Stimulated activated CD8-positive, alpha-beta memory T cell treated with anti-CD3 and anti-CD28 coated beads, Interleukin-4, amount 100 ng/mL, for 1 hour (primary cell): ENCODE measurements around the gene SPI1.
A peak's percentile ranks its signal among the peaks of the same experiment; 100 is the strongest.

Source experiments
- DNase-seq, 2 donors: peaks; one replicate each; pipeline ENCODE4 v3.0.0-alpha.2; 2020; ENCODE audit warnings: low read depth in 2 of 2, low spot score in 1 of 2

Gene SPI1

DNA sequence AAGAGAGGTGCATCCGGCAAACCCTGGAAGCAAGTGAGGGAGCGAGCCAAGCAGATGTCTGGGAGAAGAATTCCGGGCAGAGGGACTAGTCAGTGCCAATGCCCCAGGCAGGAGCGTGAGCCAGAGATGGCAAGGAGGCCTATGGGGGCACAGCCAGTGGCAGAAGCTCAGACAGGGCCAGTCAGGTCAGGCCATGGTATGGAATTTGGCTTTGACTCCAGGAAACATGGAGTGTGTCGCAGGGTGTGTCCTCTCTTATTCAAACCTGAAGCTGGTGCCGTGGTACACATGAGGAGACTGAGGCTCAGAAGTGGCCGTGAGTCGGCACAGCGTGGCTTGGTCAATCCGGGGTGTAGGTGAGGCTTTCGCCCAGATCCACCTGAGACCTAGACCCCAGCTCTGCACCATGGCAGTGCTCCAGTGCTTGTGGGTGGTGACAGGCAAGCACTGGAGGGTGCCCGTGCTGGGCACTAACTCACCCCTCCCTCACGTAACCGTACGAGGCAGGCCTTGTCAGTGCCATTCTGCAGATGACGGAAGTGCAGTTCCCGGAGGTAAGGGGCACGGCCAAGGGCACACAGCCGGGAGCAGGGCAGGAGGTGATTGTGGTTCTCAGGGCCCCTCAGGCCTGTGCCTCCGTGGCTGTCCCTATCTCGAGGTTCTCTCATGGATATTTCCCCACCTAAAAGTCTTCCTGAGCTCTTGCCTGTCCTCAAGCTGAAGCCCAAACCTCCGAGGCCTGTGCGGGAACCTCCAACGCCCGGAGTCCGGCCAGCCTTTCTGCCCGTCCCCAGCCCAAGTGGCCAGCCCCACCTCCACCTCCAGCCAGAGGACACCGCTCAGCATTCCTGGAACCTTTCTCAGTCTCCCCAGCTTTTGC lies 10.6 kb upstream of the SPI1 start:
- DNase-seq: no peak

DNA sequence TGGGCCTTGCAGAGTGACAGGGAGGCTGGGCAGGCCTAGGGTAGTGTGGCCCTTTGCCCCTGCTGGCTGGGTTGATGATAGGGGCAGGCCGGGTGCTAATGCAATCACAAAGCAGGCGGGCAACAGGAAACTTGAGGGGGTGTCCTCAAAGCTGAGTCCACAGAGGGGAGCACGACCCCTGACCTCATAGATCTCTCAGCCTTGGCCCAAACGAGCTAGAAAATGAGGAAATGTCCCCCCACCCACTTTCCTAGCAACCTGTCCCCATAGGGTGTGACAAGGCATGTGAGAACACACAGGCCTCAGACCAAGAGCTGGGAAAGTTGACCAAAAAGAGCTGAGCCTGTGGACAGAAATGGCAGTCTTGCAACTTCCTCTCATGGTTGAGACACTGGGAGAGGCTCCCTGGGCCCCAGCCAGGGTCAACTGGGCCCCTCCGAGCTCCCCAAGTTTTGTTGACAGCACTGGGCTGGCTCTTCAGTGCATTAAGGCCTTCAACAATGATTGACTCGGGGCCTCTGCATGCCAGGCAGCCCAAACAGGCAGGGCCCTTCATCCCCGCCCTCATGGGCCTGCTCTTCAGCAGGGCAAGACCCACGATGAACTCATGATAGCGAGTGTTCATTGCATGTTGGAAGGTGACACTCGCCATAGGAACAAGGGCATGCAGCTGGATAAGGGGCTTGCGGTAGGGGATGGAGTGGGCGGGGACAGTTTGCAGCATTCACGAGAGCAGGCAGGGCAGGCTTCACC lies 9.8 kb upstream of the SPI1 start:
- DNase-seq: no peak

DNA sequence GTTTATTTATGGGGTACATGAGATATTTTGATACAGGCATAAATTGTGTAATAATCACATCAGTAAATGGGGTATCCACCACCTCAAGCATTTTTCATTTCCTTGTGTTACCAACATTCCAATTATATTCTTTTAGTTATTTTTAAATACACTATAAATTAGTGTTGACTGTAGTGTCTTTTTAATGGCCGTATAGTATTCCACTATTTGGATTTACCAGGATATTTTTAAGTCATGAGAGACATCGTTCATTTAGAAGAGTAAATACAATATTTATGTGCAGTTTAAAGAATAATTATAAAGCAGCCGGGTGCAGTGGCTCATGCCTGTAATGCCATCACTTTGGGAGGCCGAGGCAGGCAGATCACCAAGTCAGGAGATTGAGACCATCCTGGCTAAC lies 6.2 kb upstream of the SPI1 start:
- DNase-seq: no peak

DNA sequence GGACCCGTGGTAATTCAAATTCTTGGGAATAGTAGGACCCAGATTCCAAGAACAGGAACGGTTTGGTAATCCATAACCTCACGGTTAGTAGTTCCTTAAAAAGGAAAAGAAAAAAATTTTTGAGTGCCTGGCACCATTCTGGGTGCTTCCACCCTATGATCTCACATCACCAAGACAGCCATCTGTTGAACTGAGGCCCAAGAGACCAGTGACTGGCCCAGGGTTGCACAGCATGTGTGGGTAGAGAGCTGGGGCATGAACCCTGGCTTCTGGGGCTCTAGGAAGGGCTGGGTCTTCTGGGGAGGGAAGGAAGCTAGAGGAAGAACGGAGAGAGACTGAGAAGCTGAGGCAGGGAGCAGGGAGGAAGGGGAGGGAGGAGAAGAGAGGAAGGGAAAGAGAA lies 4.7 kb upstream of the SPI1 start:
- DNase-seq: no peak

DNA sequence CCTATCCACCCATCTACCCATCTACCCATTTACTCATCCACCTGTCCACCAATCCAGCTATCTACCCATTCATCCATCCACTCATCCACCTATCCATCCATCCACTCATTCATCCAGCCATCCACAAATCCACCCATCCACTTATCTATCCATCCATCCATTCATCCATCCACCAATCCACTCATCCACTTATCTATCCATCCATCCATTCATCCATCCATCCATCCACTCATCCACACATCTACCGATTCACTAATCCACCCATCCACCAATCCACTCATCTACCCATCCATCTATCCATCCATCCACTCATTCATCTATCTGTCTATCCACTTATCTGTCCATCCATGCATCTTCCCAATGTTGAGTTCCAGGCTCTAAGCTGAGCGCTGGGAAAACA lies 1.7 kb upstream of the SPI1 start:
- DNase-seq: no peak

DNA sequence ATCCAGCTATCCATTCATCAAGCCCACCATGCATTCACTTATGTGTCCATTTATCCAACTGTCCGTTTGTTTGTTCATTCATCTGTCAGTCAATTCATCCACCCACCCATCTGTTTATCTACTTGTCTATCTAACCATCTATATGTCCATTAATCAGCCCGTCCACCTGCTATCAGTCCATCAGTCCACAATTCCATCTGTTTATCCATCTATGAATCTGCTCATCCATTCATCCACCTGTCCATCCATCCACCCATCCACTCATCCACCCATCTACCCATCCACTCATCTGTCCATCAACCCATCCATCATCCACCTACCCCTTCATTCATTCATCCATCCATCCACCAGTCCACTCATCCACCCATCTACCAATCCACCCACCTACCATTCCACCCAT lies 970 bp upstream of the SPI1 start:
- no peak for DNase-seq

DNA sequence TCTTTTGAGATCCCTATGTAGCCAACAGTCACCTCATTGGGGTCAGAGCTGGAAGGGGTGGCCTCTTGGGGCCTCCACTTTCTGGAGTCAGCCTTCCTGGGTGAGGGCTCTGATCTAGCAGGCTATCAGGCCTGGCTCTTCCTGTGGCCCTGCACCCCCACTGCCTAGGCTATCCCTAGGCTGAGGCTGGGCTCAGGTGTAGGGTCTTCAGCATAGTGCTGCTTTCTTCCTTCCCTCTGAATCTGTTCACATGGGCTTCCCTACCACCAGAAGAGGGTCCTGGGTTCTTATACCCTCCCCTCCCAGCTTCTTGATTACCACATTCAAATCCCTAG lies 456 bp upstream of the SPI1 start:
- no peak for DNase-seq

DNA sequence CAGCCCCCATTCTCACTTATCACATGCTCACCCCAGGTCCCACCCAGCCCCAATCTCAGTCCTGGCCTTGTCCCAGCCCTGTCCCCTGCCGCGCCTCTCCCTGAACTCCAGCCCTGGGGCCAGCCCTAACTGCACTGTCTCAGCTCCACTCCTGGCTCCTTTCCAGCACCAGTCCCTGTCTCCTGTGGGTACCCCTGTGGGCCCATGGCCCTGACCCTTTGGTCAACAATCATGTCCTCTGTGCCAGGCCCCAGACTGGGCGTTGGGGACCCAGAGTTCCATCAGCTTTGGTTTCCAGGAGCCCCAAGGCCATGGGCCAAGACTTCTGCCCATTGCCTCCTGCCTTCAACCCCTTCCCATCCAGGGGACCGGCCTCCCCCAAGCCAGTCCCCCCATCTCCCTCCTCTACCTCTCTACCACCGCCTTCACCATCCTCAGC lies 757 bp downstream of the SPI1 start:
- no peak for DNase-seq

DNA sequence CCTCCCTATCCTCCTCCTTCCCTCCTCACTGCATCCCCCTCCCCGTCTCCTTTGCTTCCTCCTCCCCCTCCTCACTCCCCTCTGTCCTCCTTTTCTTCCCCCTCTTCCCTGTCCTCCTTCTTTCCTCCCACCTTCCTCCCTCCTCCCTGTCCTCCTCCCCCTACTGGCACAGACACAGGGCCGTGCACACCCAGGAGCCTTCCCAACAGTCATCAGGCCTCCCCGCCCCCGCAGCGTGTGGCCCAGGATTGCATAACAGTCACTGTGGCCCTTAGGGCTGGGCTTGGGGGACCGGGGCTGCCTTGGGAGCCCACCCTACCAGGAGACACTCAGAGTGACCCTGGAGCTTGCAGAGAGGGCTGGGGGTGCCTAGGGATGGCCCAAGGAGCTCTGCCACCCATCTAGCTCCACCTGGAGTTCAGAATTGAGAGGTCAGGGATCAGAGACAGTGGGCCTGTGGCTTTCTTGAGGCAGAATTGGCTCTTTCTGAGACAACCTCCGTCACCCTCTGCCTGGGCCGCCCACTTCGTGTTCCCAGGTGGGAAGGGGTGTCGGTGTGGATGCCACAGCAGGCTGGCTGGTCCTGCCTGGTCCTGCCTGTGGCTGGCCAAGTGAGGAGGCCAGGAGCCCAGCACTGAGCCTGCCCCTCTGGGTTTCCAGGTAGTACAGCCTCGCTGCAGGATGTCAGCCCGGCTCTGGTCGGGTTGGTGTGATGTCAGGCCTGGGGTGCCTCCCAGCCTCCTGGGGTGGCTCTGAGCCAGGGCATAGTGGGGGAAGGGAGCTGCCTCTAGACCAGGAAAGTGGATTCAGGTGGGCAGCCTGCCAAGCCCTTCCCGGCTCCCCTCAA lies 1.6 kb downstream of the SPI1 start:
- no peak for DNase-seq

DNA sequence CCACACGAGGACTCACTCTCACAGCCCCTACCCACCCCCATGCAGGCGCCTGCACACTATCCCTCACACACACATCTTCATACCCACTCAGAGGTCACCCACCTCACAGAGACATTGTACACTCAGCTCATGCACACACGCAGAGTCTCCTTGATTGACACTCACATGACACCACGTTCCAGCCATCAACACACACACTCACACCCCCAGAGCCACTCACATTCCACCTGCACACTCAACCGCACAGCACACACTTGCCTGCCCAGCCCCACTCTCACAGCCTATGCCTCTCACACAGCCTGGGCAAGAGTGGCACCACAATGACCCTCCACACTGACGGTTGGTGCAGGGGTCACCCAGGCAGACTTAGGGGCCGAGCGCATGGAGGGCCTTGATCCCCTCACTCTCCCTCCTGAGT lies 2.2 kb downstream of the SPI1 start:
- no peak for DNase-seq

DNA sequence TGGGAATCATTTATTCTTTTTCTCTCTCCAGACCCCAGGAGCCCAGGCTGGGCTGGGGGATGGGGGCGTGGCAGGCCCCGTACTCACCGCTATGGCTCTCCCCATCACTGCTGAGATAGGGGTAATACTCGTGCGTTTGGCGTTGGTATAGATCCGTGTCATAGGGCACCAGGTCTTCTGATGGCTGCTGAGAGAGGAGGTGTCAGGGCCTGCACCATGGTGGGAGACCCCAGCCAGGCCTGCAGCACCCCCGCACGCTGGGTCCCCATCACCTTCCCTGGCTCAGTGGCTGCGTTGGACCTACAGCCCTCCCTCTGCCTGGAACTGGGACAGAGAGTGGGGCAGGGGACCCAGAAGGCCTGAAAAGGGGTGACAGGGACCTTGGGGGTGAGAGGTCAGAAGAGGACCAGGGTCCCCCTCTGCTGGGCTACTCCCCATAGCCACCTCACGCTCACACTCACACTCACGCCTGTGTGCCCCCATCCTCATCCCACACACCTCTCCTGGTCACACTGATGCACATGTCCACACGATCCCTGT lies 2.7 kb downstream of the SPI1 start:
- DNase-seq: no peak

DNA sequence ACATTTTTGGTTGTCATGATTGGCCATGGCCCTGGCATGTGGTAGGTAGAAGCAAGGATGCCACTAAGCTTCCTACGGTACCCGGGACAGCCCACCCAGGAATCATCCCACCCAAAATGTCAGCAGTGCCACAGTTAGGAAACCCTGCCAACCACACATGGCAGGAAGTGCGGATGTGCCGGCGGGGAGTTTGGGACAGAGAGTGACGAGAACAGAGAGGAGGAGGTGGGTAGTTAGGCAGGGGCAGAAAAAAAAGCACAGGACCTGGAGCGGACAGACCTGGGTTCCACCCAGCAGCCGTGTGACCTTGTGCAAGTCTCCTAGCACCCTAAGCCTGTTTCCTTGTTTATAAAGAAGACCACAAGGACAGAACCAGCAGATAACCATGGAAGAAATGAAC lies 3.3 kb downstream of the SPI1 start:
- DNase-seq: no peak

DNA sequence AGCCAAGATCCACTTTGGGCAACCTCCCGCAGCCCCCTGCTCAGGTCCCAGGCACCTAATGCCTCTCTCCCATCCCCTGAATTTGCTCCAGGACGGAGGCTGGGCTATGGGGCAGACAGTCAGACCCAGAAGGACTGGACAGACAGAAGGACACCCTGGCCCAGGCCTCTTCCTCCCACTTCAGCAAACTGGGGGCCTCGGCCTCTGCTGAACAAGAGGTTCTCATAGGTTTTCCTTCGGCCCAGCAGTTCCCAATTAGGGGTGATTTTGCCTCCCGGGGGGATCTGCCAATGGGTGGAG lies 3.7 kb downstream of the SPI1 start:
- DNase-seq: no peak

DNA sequence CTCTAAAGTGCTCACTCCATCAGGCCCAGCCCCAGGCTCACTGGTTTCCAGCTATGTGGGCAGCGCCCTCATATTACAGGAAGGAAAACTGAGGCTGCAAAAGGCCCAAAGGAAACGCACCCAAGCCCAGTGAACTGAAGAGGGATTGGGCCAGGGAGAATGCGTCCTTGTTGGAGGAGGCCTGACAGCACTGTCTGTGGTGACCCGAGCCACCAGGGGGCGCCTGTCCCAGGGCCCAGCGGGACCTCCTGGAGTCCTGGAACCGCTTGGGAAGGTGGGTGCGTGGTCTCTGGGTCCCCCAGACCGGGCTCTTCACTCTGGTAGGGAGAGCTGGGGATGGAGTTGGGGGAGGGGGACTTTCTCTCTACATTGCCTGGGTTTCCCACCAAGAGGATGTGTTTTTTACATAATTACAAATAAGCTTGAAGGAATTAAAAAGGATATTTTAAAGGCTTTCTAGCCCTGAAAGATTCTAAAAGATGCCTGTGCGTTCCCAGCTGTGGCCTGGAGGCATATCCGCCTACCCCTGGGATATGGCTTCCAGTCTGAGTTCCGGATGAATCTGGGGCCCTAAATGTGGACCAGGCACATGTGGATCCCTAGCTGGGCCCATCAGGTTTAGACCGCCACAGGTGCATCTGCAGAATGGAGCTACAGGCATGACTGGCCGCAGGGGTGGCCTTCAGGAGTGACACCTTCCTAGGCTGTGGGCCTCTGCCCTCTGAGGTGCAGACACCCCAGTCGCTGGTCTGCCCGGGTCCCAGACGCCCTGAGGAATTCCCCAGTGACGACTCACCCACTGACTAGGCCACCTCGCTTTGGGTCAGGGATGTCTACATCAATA lies 4.2 kb downstream of the SPI1 start:
- DNase-seq: peak; percentile 77 to 80

DNA sequence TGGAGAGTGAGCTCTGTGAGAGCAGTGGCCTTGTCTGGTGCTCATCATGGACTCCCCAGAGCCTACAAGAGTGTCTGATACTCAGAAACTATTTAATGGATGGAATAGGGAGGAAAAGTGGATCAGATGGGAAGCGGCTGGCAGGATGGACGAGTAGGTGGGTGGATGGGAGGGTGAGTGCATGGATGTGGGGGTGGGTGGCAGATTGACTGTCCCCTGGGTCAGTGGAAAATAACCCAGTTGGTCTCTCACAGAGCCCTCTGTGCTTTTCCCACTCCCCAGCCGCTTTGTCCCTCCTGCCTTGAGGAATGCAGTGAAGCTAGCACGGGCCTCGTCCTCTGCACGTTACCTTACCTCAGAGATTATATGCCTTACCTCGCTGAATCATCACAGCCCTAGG lies 5.9 kb downstream of the SPI1 start:
- no peak for DNase-seq

DNA sequence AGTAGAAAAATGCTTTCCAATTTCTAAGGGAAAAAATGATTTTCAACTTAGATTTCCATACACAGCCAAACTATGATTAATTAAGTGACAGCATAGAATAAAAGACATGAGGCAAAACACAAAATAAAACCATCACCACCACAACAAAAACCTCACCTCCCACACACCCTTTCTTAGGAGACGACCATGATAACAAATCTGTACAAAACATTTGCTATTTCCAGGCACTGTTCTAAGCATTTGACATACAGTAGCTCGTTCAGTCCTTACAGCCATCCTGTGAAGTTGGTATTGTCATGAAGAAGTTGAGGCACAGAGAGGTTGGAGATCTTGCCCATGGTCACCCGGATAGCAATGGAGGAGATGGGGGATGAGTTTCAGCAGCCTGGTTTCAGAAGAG lies 8.7 kb downstream of the SPI1 start:
- no peak for DNase-seq

DNA sequence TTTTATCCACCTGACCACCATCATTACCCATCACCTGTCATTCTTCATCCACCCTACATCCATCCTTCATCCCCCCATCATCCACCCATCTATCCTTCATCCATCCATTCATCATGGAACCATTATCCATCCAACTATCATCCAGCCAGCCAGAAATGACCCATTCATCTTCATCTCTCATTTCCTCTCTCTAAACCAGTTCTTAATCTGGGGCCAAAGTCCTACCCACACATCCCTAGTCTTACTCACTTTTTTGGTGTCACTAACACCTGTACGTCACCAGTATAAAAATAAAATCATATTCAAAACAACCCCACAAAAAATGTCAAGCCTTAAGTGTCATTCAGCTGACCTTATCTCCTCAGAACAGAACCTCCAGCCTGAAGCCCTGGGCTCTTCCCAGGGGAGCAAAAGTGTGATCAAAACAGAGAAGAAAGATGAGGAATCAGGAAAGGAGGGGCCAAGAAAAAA lies 12.3 kb downstream of the SPI1 start:
- no peak for DNase-seq

DNA sequence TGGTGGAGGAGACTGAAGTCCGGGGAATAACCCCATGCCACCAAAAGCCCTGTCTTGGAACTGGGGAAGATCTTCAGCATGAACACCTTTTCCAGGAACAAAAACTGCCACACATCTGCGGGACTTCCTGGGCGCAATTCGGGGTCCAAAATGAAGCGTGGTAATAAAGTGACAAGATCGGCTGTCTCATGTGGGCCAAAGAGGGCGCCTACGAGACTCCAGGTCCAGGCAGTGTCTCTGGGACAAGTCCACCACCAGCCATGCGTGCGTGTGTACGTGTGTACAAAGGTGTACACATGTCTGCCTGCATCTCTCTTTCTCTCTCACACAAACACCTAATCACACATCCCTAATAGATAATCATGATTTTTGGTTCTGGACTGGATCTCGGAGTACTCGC lies 16.9 kb downstream of the SPI1 start:
- DNase-seq: no peak

DNA sequence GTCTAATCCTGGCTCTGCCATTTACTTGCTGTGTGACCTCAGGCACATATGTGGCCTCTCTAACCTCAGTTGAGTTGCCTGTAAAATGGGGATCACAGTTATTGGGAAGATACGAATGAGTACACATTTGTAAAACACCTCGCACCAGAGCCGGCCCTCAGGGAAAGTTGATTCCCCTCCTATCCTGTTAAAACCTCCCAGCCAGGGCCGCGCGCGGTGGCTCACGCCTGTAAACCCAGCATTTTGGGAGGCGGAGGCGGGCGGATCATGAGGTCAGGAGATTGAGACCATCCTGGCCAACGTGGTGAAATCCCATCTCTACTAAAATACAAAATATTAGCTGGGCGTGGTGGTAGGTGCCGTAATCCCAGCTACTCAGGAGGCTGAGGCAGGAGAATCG lies 18.0 kb downstream of the SPI1 start:
- no peak for DNase-seq

DNA sequence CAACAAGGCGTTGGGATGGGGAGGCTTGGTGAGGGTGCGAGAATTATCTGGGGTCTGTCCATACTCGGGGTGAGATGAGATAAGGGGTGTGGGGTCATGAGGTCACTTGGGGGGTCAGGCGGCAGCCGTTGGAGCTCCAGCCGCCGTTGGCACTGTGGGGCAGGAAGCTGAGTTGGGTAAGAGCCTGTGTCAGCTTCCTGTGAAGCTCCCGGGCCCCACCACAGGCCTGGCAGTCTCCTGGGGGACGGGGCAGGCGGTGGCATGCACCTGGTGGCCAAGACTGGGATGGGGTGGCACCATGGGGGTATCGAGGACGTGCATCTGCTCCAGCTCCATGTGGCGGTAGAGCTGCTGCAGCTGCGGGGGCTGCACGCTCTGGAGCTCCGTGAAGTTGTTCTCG lies 18.8 kb downstream of the SPI1 start:
- no peak for DNase-seq

DNA sequence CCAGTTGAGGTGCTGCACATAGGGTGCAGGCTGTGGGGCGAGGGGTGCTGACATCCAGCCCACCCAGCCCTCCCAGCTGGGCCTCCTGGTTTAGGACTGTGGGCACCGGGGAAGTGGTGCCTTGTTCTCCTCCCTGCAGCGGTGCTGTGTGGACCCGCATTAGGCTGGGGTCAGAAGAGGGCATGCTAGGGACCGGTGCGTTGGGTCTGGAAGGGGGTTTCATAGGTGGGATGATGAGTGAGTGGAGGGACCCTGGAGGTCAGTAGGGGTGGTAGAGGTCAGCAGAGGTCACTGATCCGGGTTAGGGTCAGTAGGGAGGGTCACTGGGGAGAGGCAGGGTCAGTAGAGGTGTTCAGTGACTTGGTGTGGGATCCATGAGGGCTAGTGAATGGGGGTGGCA lies 19.2 kb downstream of the SPI1 start:
- no peak for DNase-seq
